Sigmoid colon (tissue), 7 donors: ENCODE measurements around the gene TNNI2. TPM values are rescaled to one million over a fixed set of nuclear protein-coding genes. Genes with fewer than 3 reads are reported as not detected.

Experiments used
- DNase-seq: peaks from one replicate; pipeline ENCODE4 v3.0.0-alpha.2; 2019
- H3K27ac ChIP-seq, 4 donors: fragments of 200-600 bp; sonication (generic); one replicate each; pipeline ENCODE4 v1.5.1; 2016 to 2019; ENCODE audit warnings: mild to moderate bottlenecking in 1 of 4
- H3K27me3 ChIP-seq, 3 donors: fragments of 200-600 bp; sonication (generic); one replicate each; pipeline ENCODE4 v1.5.1; 2019; ENCODE audit warnings: mild to moderate bottlenecking in 1 of 3
- H3K36me3 ChIP-seq, 4 donors: fragments of 200-600 bp; sonication (generic); one replicate each; pipeline ENCODE4 v1.5.1; 2016 to 2019
- H3K4me1 ChIP-seq, 4 donors: fragments of 200-600 bp; sonication (generic); one replicate each; pipeline ENCODE4 v1.5.1; 2017 to 2019
- H3K4me3 ChIP-seq, 4 donors: fragments of 200-600 bp; sonication (generic); one replicate each; pipeline ENCODE4 v1.5.1; 2017 to 2019; ENCODE audit warnings: mild to moderate bottlenecking in 2 of 4, moderate library complexity in 1 of 4
- H3K9me3 ChIP-seq, 4 donors: fragments of 200-600 bp in 3 of 4; sonication (generic) in 3 of 4; one replicate each; pipeline versions ENCODE4 v1.5.1 to v1.6.1; 2013 to 2019
- EP300 ChIP-seq, 4 donors: sonication (generic); formaldehyde crosslinking; IDR thresholded peaks; one replicate each; pipeline ENCODE4 v1.6.1; 2017; ENCODE audit warnings: antibody characterized with exemption in 4 of 4
- POLR2A ChIP-seq, 2 donors: fragments of 450-650 bp; IDR thresholded peaks; one replicate each; pipeline ENCODE4 v1.6.1; 2016; ENCODE audit warnings: antibody characterized with exemption in 2 of 2, mild to moderate bottlenecking in 2 of 2, moderate library complexity in 2 of 2
- POLR2AphosphoS5 ChIP-seq, 4 donors: sonication (generic); formaldehyde crosslinking; IDR thresholded peaks; one replicate each; pipeline ENCODE4 v1.6.1; 2017; ENCODE audit warnings: antibody characterized with exemption in 4 of 4
- WGBS, 2 donors: extraction: QIAGEN DNeasy Blood & Tissue Kit; methylation state at CpG; one replicate each; pipeline ENCODE4 v1.1.7; 2013; 5-methylcytosine and 5-hydroxymethylcytosine counted together
- intact Hi-C: fragments of 100-400 bp; cut with DNase I; formaldehyde crosslinking; loops from one replicate; pipeline ENCODE4 v1.15.1; 2023
- polyA plus RNA-seq, 3 donors: library from polyadenylated mRNA; stranded (reverse); fragments of 200-250 nt; gene quantifications; one replicate each; pipeline ENCODE4 v1.2.3, GENCODE V29; 2013
- total RNA-seq, 4 donors: library from RNA; depleted of rRNA; stranded (reverse); fragments of >200 nt; gene quantifications; one replicate each; pipeline ENCODE4 v1.1.0, GENCODE V29; 2016
- TF ChIP-seq, protein P1 (sequence below), 4 experiments: fragments of 450-650 bp in 3 of 4; fragments of 200-600 bp in 1 of 4; IDR thresholded peaks; one replicate each; pipeline ENCODE4 v1.5.1; 2016 to 2019; ENCODE audit warnings: antibody characterized with exemption in 4 of 4, mild to moderate bottlenecking in 3 of 4, moderate library complexity in 2 of 4
- donor health status: healthy with polysubstance abuse.
- donor health status: Bipolar disorder and iron deficiency.
- donor health status: healthy.

The TNNI2 gene
- total and polyA plus RNA-seq, 7 donors = 1.7 to 2.4 TPM; not detected in 5

DNA sequence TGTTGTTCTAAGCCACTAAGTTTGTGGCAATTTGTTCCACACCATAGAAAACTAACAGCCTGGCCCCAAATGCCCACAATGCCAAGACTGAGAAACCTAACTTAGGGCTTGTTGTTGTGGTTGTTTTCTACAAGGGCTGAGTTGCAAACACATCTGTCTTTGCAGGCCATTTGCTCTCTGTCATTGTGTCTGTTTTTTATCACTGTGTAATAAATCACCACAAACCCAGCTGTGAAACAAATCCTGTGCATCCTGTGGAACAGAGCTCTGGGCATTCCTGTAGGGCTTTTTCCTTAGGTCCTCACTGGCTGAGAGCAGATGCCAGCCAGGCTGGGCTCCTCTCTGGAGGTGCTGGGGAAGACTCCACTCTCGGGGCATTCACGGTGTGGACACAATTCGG, 19.7 kb upstream of the TNNI2 start:
- TF ChIP-seq EP300 (IDR thresholded peaks at IDR 0.05) = no peak
- TF ChIP-seq, protein P1, sequence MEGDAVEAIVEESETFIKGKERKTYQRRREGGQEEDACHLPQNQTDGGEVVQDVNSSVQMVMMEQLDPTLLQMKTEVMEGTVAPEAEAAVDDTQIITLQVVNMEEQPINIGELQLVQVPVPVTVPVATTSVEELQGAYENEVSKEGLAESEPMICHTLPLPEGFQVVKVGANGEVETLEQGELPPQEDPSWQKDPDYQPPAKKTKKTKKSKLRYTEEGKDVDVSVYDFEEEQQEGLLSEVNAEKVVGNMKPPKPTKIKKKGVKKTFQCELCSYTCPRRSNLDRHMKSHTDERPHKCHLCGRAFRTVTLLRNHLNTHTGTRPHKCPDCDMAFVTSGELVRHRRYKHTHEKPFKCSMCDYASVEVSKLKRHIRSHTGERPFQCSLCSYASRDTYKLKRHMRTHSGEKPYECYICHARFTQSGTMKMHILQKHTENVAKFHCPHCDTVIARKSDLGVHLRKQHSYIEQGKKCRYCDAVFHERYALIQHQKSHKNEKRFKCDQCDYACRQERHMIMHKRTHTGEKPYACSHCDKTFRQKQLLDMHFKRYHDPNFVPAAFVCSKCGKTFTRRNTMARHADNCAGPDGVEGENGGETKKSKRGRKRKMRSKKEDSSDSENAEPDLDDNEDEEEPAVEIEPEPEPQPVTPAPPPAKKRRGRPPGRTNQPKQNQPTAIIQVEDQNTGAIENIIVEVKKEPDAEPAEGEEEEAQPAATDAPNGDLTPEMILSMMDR (IDR thresholded peaks at IDR 0.05) = no peak
- TF ChIP-seq POLR2A (IDR thresholded peaks at IDR 0.05) = no peak
- no peak for TF ChIP-seq POLR2AphosphoS5 (IDR thresholded peaks at IDR 0.05)
- WGBS, 2 donors = 90 to 94% methylated on average over 3 of the region's 3 CpGs
- Histone ChIP-seq H3K27ac (no peak overlapping the region), H3K36me3 (no peaks in the 10 kb centered on the region), H3K9me3 (peaks cover 0 to 7% (median 5%) of the 10 kb centered on the region in 4 donors), H3K4me3 (no peak overlapping the region), H3K27me3 (no peaks in the 10 kb centered on the region), H3K4me1 (no peaks in the 10 kb centered on the region)
- no peak for DNase-seq
- intact Hi-C loops = no loop called here

DNA sequence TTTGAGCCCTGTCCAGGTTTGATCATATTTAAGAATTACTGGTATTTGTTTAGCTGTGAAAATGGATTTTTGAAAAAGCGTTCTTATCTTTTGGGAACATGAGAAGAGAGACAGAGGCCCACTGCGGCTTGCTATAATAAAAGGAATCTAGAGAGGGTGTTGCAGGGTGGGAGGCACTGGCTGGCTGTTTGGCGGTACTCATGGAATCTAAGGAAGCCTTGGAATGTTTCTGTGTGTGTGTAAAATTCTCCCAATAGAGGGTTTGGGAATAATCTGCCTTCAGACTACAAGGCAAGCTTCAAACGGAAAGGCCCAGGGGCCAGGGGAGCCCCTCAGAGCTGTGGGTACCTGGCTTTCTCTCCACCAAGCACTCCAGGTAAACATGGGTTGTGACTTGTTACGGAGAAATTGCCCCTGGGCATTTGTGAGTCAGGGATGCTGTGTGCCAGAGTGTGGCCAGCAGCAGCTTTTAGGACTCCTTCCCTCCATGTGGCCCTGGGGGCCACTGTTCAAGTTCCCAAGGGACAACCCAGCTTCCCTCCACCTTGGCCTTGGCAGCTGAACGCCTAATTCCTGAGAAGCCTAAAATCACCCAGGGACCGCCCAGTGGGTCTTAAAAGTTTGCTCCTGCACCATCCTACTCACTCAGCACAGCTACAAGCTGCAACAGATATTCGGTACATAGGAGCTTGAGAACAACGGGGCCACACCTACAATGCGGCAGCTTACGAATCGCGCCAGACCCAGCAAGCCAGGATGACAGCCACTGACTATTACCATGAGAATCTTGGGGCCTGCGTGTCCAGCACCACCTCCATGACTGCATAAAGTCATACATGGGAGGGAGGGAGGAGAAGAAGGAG, 18.1 kb upstream of the TNNI2 start:
- Histone ChIP-seq H3K27ac (no peak overlapping the region), H3K27me3 (no peaks in the 10 kb centered on the region), H3K36me3 (no peaks in the 10 kb centered on the region), H3K9me3 (peaks cover 0 to 7% (median 5%) of the 10 kb centered on the region in 4 donors), H3K4me1 (no peaks in the 10 kb centered on the region), H3K4me3 (no peak overlapping the region)
- TF ChIP-seq, protein P1 (IDR thresholded peaks at IDR 0.05) = no peak
- TF ChIP-seq EP300 (IDR thresholded peaks at IDR 0.05) (no peak), POLR2A (IDR thresholded peaks at IDR 0.05) (no peak), POLR2AphosphoS5 (IDR thresholded peaks at IDR 0.05) (no peak)
- intact Hi-C loops = no loop called here
- WGBS, 2 donors = 88 to 90% methylated on average over 14 of the region's 14 CpGs
- DNase-seq = no peak

DNA sequence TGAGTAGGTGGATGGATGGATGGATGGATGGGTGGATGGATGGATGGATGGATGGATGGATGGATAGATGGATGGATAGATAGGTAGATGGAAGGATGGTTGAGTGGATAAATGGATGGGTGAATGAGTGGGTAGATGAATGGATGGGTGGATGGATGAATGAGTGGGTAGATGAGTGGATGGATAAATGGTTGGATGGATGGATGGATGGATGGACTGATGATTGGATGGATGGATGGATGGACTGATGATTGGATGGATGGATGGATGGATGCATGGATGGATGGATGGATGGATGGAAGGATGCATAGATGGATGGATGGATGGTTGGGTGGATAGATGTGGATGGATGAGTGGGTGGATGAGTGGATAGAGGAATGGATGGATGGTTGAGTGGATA, 17.2 kb upstream of the TNNI2 start:
- H3K27ac ChIP-seq = no peak overlapping the region
- H3K27me3 ChIP-seq = no peaks in the 10 kb centered on the region
- no peak for DNase-seq
- peaks cover 0 to 3% (median 2%) of the 10 kb centered on the region in 4 donors for H3K4me1 ChIP-seq
- TF ChIP-seq, protein P1 (IDR thresholded peaks at IDR 0.05) = no peak
- TF ChIP-seq POLR2AphosphoS5 (IDR thresholded peaks at IDR 0.05) (no peak), POLR2A (IDR thresholded peaks at IDR 0.05) (no peak), EP300 (IDR thresholded peaks at IDR 0.05) (no peak)
- H3K4me3 ChIP-seq = no peak overlapping the region
- H3K9me3 ChIP-seq = peaks cover 0 to 7% (median 5%) of the 10 kb centered on the region in 4 donors
- no peaks in the 10 kb centered on the region for H3K36me3 ChIP-seq
- intact Hi-C loops = no loop called here

DNA sequence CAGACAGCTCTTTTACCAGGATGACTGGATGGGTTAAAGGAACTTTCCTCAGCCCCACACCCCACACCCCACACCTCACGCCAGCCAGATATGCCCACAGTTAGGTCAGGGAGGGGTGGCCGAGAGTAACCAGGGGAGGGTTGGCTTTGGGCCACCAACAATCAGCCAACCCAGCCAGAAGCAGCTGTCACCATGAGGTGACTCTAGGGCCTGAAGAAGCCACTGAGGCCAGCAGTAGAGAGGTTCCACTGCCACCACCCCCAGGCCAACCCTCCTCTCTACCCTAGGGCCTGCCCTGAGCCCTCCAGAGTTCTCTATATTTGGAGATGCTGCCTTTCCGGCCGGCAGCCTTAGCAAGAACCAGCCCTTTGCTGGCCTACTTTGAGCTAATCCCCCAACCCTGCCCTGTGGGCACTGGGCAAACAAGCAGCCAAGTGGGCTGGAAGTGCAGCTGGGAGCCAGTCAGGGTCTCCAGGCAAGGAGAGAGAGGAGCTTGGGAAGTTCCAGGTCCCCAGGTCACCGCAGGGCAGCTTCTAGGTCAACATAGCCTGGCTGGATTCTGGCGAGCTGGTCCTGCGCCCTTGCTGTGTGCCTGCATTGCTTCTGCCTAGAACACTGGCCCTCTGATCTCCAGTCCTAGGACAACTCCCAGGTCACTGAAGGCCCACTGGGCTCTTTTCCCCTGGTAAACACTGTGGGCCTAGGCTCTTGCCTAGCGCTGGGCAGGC, 16.0 kb upstream of the TNNI2 start:
- intact Hi-C loops = no loop called here
- peaks cover 0 to 15% (median 13%) of the 10 kb centered on the region in 4 donors for H3K4me1 ChIP-seq
- H3K27me3 ChIP-seq = no peaks in the 10 kb centered on the region
- no peaks in the 10 kb centered on the region for H3K36me3 ChIP-seq
- no peak overlapping the region for H3K4me3 ChIP-seq
- no peak overlapping the region for H3K27ac ChIP-seq
- no peak for DNase-seq
- peaks cover 0 to 7% (median 5%) of the 10 kb centered on the region in 4 donors for H3K9me3 ChIP-seq
- TF ChIP-seq, protein P1 (IDR thresholded peaks at IDR 0.05) = no peak
- TF ChIP-seq POLR2AphosphoS5 (IDR thresholded peaks at IDR 0.05) (no peak), EP300 (IDR thresholded peaks at IDR 0.05) (no peak), POLR2A (IDR thresholded peaks at IDR 0.05) (no peak)
- WGBS, 2 donors = 92% methylated on average over 8 of the region's 8 CpGs
